HEK293 (cell line): ENCODE results near the gene GALNT11.
A peak's percentile ranks its signal among the peaks of the same experiment; 100 is the strongest.

Source experiments
- CTCF ChIA-PET: fragments of 350-600 bp; formaldehyde crosslinking; extraction: SDS; loops from one replicate; lab custom pipeline; 2021; ENCODE audit warnings: antibody characterized with exemption; lab: Yijun Ruan, JAX
- POLR2A ChIA-PET: fragments of 300-600 bp; formaldehyde crosslinking; extraction: SDS; loops from one replicate; lab custom pipeline; 2020; ENCODE audit warnings: antibody characterized with exemption, inconsistent platforms; lab: Yijun Ruan, JAX
- H3K27ac ChIP-seq: fragments of 200-500 bp; sonication (Bioruptor generic); 2 replicates; pipeline ENCODE4 v1.5.1; 2014; ENCODE audit warnings: low read depth, low read length, control low read depth, inconsistent platforms; ENCODE audit errors: extremely low read depth
- H3K36me3 ChIP-seq, 2 experiments: fragments of 200-500 bp in 1 of 2; sonication (Bioruptor generic) in 1 of 2; 1 replicate in 1 of 2; 2 replicates in 1 of 2; pipeline ENCODE4 v1.5.1; 2014 to 2017; ENCODE audit warnings: inconsistent platforms in 2 of 2, low read length in 2 of 2; ENCODE audit not compliant: control insufficient read depth in 2 of 2, insufficient read depth in 1 of 2
- H3K4me1 ChIP-seq: fragments of 200-500 bp; sonication (Bioruptor generic); 2 replicates; pipeline ENCODE4 v1.5.1; 2014; ENCODE audit warnings: mild to moderate bottlenecking, low read length, inconsistent platforms; ENCODE audit not compliant: control insufficient read depth, insufficient read depth
- H3K4me3 ChIP-seq: 2 replicates; pipeline ENCODE4 v1.5.1; 2011; ENCODE audit warnings: low read depth, mild to moderate bottlenecking, control low read depth, low read length, moderate library complexity
- H3K9me3 ChIP-seq: fragments of 200-500 bp; sonication (Bioruptor generic); 2 replicates; pipeline ENCODE4 v1.5.1; 2014; ENCODE audit warnings: low read depth, low read length, inconsistent platforms; ENCODE audit not compliant: control insufficient read depth, insufficient read depth
- GLI2 ChIP-seq: fragments of 450-650 bp; formaldehyde crosslinking; IDR thresholded peaks from 2 replicates; pipeline ENCODE4; 2017; ENCODE audit warnings: missing biosample characterization, missing genetic modification characterization, low read depth, borderline replicate concordance
- GLIS1 ChIP-seq: fragments of 450-650 bp; formaldehyde crosslinking; IDR thresholded peaks from 2 replicates; pipeline ENCODE4 v1.5.1; 2016; ENCODE audit warnings: missing biosample characterization, missing genetic modification characterization
- GLIS2 ChIP-seq: fragments of 450-650 bp; formaldehyde crosslinking; IDR thresholded peaks from 2 replicates; pipeline ENCODE4 v1.5.1; 2016; ENCODE audit warnings: missing biosample characterization, missing genetic modification characterization
- KLF10 ChIP-seq: fragments of 450-650 bp; IDR thresholded peaks from 2 replicates; pipeline ENCODE4 v1.5.1; 2018; ENCODE audit warnings: missing biosample characterization, mild to moderate bottlenecking, missing genetic modification characterization
- MEIS1 ChIP-seq: sonication (generic); formaldehyde crosslinking; IDR thresholded peaks from 2 replicates; pipeline ENCODE4 v1.8.1; 2022; ENCODE audit warnings: missing genetic modification reagents, mild to moderate bottlenecking, borderline replicate concordance
- TCF7L2 ChIP-seq: IDR thresholded peaks from 2 replicates; pipeline ENCODE4 v1.6.1; 2011; ENCODE audit warnings: low read depth, mild to moderate bottlenecking, inconsistent platforms, low read length, moderate library complexity, borderline replicate concordance
- ZFHX2 ChIP-seq: fragments of 450-650 bp; formaldehyde crosslinking; conservative IDR thresholded peaks from 2 replicates; pipeline ENCODE4 v1.5.1; 2016; ENCODE audit warnings: missing biosample characterization, missing genetic modification characterization
- ZFP37 ChIP-seq: fragments of 450-650 bp; formaldehyde crosslinking; IDR thresholded peaks from 2 replicates; pipeline ENCODE4 v1.5.1; 2016; ENCODE audit warnings: missing biosample characterization, missing genetic modification characterization
- ZIC2 ChIP-seq: fragments of 450-650 bp; formaldehyde crosslinking; IDR thresholded peaks from 2 replicates; pipeline ENCODE4 v1.5.1; 2016; ENCODE audit warnings: missing biosample characterization, missing genetic modification characterization
- ZNF140 ChIP-seq: fragments of 450-650 bp; formaldehyde crosslinking; IDR thresholded peaks from 2 replicates; pipeline ENCODE4 v1.5.1; 2016; ENCODE audit warnings: missing biosample characterization, missing genetic modification characterization
- ZNF24 ChIP-seq: fragments of 450-650 bp; formaldehyde crosslinking; IDR thresholded peaks from 2 replicates; pipeline ENCODE4 v1.5.1; 2016; ENCODE audit warnings: missing biosample characterization, missing genetic modification characterization
- ZNF324 ChIP-seq: fragments of 450-650 bp; formaldehyde crosslinking; IDR thresholded peaks from 2 replicates; pipeline ENCODE4 v1.5.1; 2016; ENCODE audit warnings: missing biosample characterization, missing genetic modification characterization
- ZNF341 ChIP-seq: fragments of 450-650 bp; formaldehyde crosslinking; IDR thresholded peaks from 2 replicates; pipeline ENCODE4; 2016; ENCODE audit warnings: low read depth, missing biosample characterization, missing genetic modification characterization
- ZNF423 ChIP-seq: fragments of 450-650 bp; formaldehyde crosslinking; IDR thresholded peaks from 2 replicates; pipeline ENCODE4 v1.5.1; 2016; ENCODE audit warnings: missing biosample characterization, missing genetic modification characterization
- ZNF530 ChIP-seq: fragments of 450-650 bp; formaldehyde crosslinking; IDR thresholded peaks from 2 replicates; pipeline ENCODE4 v1.5.1; 2016; ENCODE audit warnings: low read depth, missing biosample characterization, missing genetic modification characterization
- ZNF549 ChIP-seq: fragments of 450-650 bp; IDR thresholded peaks from 2 replicates; pipeline ENCODE4 v1.5.1; 2018; ENCODE audit warnings: missing biosample characterization, missing genetic modification characterization, mild to moderate bottlenecking, inconsistent platforms, moderate library complexity
- ZNF621 ChIP-seq: fragments of 450-650 bp; formaldehyde crosslinking; IDR thresholded peaks from 2 replicates; pipeline ENCODE4 v1.5.1; 2017; ENCODE audit warnings: missing biosample characterization, missing genetic modification characterization
- ZNF626 ChIP-seq: fragments of 450-650 bp; sonication (Bioruptor Pico); formaldehyde crosslinking; IDR thresholded peaks from 2 replicates; pipeline ENCODE4 v1.5.1; 2018; ENCODE audit warnings: missing biosample characterization, missing genetic modification characterization, inconsistent platforms
- ZNF701 ChIP-seq: fragments of 450-650 bp; formaldehyde crosslinking; IDR thresholded peaks from 2 replicates; pipeline ENCODE4 v1.5.1; 2016; ENCODE audit warnings: missing biosample characterization, missing genetic modification characterization
- ZNF747 ChIP-seq: fragments of 450-650 bp; formaldehyde crosslinking; IDR thresholded peaks from 2 replicates; pipeline ENCODE4 v1.5.1; 2016; ENCODE audit warnings: missing biosample characterization, missing genetic modification characterization
- ZNF830 ChIP-seq: fragments of 450-650 bp; IDR thresholded peaks from 2 replicates; pipeline ENCODE4 v1.5.0; 2018; ENCODE audit warnings: missing biosample characterization, missing genetic modification characterization, low read depth, mild to moderate bottlenecking, moderate library complexity
- ZNF837 ChIP-seq: fragments of 450-650 bp; formaldehyde crosslinking; IDR thresholded peaks from 2 replicates; pipeline ENCODE4 v1.5.1; 2016; ENCODE audit warnings: missing biosample characterization, missing genetic modification characterization
- TF ChIP-seq, protein P1 (sequence below): fragments of 450-650 bp; formaldehyde crosslinking; IDR thresholded peaks from 2 replicates; pipeline ENCODE4 v1.5.1; 2016; ENCODE audit warnings: missing biosample characterization, missing genetic modification characterization
- TF ChIP-seq, protein P2 (sequence below): fragments of 450-650 bp; formaldehyde crosslinking; IDR thresholded peaks from 2 replicates; pipeline ENCODE4 v1.5.1; 2016; ENCODE audit warnings: missing biosample characterization, missing genetic modification characterization
- TF ChIP-seq, protein P3 (sequence below): fragments of 450-650 bp; formaldehyde crosslinking; IDR thresholded peaks from 2 replicates; pipeline ENCODE4 v1.5.1; 2016; ENCODE audit warnings: missing biosample characterization, missing genetic modification characterization
- TF ChIP-seq, protein P4 (sequence below): fragments of 450-650 bp; formaldehyde crosslinking; IDR thresholded peaks from 2 replicates; pipeline ENCODE4 v1.5.1; 2016; ENCODE audit warnings: missing biosample characterization, missing genetic modification characterization
- TF ChIP-seq, protein P5 (sequence below): fragments of 450-650 bp; formaldehyde crosslinking; IDR thresholded peaks from 2 replicates; pipeline ENCODE4 v1.5.1; 2017; ENCODE audit warnings: missing biosample characterization, mild to moderate bottlenecking, missing genetic modification characterization, moderate library complexity
- TF ChIP-seq, protein P6 (sequence below): fragments of 450-650 bp; formaldehyde crosslinking; IDR thresholded peaks from 2 replicates; pipeline ENCODE4 v1.5.1; 2016; ENCODE audit warnings: missing biosample characterization, missing genetic modification characterization, low read depth

GALNT11 gene

DNA sequence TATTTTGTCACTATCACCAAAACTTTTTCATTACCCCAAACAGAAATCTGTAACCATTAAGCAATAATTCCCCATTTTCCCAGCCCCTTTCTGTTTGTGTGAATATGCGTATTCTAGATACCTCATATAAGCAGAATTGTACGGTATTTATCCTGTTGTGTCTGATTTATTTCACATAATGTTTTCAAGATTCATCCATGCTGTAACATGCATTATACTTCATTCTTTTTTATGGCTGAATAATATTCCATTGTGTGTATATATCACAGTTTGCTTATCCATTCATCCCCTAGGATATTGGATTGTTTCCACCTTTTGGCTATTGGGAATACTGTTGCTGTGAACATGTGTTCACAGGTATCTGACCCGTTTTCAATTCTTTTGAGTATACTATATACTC, 26.5 kb downstream of the GALNT11 start (continued):
- TF ChIP-seq, protein P1, sequence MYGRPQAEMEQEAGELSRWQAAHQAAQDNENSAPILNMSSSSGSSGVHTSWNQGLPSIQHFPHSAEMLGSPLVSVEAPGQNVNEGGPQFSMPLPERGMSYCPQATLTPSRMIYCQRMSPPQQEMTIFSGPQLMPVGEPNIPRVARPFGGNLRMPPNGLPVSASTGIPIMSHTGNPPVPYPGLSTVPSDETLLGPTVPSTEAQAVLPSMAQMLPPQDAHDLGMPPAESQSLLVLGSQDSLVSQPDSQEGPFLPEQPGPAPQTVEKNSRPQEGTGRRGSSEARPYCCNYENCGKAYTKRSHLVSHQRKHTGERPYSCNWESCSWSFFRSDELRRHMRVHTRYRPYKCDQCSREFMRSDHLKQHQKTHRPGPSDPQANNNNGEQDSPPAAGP = no peak
- no peak for TF ChIP-seq ZNF701
- no peak for TF ChIP-seq ZNF324 (tag by site-specific recombination)
- TF ChIP-seq ZNF621 (tag by site-specific recombination) = no peak

DNA sequence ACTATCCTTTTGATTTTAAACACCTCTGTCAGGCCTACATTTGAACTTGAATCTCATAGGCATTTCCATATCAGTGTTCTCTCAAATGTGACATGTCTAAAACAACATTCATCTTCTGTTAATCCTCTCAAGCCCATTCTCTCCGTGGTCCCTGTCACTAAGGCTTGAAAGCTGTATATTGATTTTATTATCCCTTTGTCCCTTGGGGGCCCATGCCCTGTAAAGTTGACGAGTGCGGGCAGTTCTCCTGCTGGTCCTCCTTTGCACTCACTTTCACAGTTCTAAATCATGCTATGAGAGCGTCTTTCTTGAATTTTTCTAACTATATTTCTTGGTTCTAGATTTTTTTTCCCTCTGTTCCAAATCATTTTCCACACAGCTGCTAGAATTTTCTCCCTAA, 27.3 kb downstream of the GALNT11 start:
- H3K36me3 ChIP-seq = no peaks in the 10 kb centered on the region
- H3K4me3 ChIP-seq = no peak overlapping the region
- ChIA-PET POLR2A (no interaction called here), CTCF (no interaction called here)
- H3K27ac ChIP-seq = no peak overlapping the region
- peaks cover 4% of the 10 kb centered on the region; the same call in 1 of the 2 replicates for H3K4me1 ChIP-seq
- no peaks in the 10 kb centered on the region for H3K9me3 ChIP-seq
- no peak for TF ChIP-seq ZNF549 (tag by site-specific recombination)
- TF ChIP-seq, protein P2, sequence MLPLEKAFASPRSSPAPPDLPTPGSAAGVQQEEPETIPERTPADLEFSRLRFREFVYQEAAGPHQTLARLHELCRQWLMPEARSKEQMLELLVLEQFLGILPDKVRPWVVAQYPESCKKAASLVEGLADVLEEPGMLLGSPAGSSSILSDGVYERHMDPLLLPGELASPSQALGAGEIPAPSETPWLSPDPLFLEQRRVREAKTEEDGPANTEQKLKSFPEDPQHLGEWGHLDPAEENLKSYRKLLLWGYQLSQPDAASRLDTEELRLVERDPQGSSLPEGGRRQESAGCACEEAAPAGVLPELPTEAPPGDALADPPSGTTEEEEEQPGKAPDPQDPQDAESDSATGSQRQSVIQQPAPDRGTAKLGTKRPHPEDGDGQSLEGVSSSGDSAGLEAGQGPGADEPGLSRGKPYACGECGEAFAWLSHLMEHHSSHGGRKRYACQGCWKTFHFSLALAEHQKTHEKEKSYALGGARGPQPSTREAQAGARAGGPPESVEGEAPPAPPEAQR (tag by site-specific recombination) = no peak
- TF ChIP-seq ZNF830 = no peak
- no peak for TF ChIP-seq ZNF626 (tag by site-specific recombination)
- no peak for TF ChIP-seq ZFP37 (tag by site-specific recombination)
- no peak for TF ChIP-seq ZNF837 (tag by site-specific recombination)
- no peak for TF ChIP-seq ZNF423
- TF ChIP-seq, protein P3, sequence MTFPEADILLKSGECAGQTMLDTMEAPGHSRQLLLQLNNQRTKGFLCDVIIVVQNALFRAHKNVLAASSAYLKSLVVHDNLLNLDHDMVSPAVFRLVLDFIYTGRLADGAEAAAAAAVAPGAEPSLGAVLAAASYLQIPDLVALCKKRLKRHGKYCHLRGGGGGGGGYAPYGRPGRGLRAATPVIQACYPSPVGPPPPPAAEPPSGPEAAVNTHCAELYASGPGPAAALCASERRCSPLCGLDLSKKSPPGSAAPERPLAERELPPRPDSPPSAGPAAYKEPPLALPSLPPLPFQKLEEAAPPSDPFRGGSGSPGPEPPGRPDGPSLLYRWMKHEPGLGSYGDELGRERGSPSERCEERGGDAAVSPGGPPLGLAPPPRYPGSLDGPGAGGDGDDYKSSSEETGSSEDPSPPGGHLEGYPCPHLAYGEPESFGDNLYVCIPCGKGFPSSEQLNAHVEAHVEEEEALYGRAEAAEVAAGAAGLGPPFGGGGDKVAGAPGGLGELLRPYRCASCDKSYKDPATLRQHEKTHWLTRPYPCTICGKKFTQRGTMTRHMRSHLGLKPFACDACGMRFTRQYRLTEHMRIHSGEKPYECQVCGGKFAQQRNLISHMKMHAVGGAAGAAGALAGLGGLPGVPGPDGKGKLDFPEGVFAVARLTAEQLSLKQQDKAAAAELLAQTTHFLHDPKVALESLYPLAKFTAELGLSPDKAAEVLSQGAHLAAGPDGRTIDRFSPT (tag by site-specific recombination) = no peak
- no peak for TF ChIP-seq GLIS2
- no peak for TF ChIP-seq ZNF530
- TF ChIP-seq, protein P4, sequence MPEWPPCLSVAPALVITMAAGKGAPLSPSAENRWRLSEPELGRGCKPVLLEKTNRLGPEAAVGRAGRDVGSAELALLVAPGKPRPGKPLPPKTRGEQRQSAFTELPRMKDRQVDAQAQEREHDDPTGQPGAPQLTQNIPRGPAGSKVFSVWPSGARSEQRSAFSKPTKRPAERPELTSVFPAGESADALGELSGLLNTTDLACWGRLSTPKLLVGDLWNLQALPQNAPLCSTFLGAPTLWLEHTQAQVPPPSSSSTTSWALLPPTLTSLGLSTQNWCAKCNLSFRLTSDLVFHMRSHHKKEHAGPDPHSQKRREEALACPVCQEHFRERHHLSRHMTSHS = no peak
- TF ChIP-seq MEIS1 (CRISPR knock-in tag) = no peak
- 0 out of 2 replicates have a peak, but pooled peaks have one; percentile 28 for TF ChIP-seq TCF7L2
- 0 out of 2 replicates have a peak, but pooled peaks have one; percentile 21 for TF ChIP-seq GLIS1
- no peak for TF ChIP-seq ZNF747 (tag by site-specific recombination)
- TF ChIP-seq GLI2 = no peak
- TF ChIP-seq KLF10 (tag by site-specific recombination) = no peak
- peak; percentile 32; the same call in 1 of the 2 replicates for TF ChIP-seq ZIC2 (tag by site-specific recombination)
- TF ChIP-seq, protein P5, sequence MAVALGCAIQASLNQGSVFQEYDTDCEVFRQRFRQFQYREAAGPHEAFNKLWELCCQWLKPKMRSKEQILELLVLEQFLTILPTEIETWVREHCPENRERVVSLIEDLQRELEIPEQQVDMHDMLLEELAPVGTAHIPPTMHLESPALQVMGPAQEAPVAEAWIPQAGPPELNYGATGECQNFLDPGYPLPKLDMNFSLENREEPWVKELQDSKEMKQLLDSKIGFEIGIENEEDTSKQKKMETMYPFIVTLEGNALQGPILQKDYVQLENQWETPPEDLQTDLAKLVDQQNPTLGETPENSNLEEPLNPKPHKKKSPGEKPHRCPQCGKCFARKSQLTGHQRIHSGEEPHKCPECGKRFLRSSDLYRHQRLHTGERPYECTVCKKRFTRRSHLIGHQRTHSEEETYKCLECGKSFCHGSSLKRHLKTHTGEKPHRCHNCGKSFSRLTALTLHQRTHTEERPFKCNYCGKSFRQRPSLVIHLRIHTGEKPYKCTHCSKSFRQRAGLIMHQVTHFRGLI (tag by site-specific recombination) = no peak
- TF ChIP-seq ZNF24 (tag by site-specific recombination) = no peak
- TF ChIP-seq ZNF140 (tag by site-specific recombination) = no peak
- no peak for TF ChIP-seq ZFHX2 (tag by site-specific recombination)
- TF ChIP-seq, protein P6, sequence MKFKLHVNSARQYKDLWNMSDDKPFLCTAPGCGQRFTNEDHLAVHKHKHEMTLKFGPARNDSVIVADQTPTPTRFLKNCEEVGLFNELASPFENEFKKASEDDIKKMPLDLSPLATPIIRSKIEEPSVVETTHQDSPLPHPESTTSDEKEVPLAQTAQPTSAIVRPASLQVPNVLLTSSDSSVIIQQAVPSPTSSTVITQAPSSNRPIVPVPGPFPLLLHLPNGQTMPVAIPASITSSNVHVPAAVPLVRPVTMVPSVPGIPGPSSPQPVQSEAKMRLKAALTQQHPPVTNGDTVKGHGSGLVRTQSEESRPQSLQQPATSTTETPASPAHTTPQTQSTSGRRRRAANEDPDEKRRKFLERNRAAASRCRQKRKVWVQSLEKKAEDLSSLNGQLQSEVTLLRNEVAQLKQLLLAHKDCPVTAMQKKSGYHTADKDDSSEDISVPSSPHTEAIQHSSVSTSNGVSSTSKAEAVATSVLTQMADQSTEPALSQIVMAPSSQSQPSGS (tag by site-specific recombination) = no peak
- TF ChIP-seq ZNF341 (tag by site-specific recombination) = no peak
